H1 (cell line): ENCODE results near the gene TTC24. TPM values are rescaled to one million over a fixed set of nuclear protein-coding genes. Genes with fewer than 3 reads are reported as not detected.

Experiments
- CTCF ChIA-PET: fragments of 300-600 bp; sonication (Branson Sonifier 250); formaldehyde crosslinking; loops from one replicate; lab custom pipeline; 2021; ENCODE audit not compliant: partially characterized antibody; lab: Charles Lee
- POLR2A ChIA-PET: fragments of 300-600 bp; sonication (Branson Sonifier 250); formaldehyde crosslinking; loops from one replicate; lab custom pipeline; 2021; ENCODE audit warnings: inconsistent platforms; ENCODE audit not compliant: partially characterized antibody; lab: Charles Lee
- DNase-seq, 2 experiments: peaks; one replicate each; pipeline versions ENCODE4 v3.0.0 to v3.0.0-alpha.2; 2010 to 2022; ENCODE audit warnings: low spot score in 2 of 2, low read depth in 1 of 2, mixed read lengths in 1 of 2
- FAIRE-seq: peaks from 2 replicates; lab custom pipeline; 2011; peaks lifted over from hg19 to GRCh38; lab: Jason Lieb, UNC
- H2AFZ ChIP-seq: 2 replicates; pipeline ENCODE4 v1.8.1; 2012; ENCODE audit warnings: low read length, inconsistent platforms
- H2AK5ac ChIP-seq: 2 replicates; pipeline ENCODE4 v1.6.1; 2013; ENCODE audit warnings: low read depth, low read length
- H2BK120ac ChIP-seq: replicated peaks from 2 replicates; pipeline ENCODE3; 2013; ENCODE audit warnings: low read depth, low read length, inconsistent platforms
- H2BK12ac ChIP-seq: 2 replicates; pipeline ENCODE4 v1.6.1; 2013; ENCODE audit warnings: low read depth, low read length
- H2BK15ac ChIP-seq: 2 replicates; pipeline ENCODE4 v1.6.1; 2013; ENCODE audit warnings: low read length
- H2BK20ac ChIP-seq: 2 replicates; pipeline ENCODE4 v1.6.1; 2013; ENCODE audit warnings: low read length
- H2BK5ac ChIP-seq: 2 replicates; pipeline ENCODE4 v1.6.1; 2013; ENCODE audit warnings: low read depth, low read length
- H3K14ac ChIP-seq: 2 replicates; pipeline ENCODE4 v1.6.1; 2013; ENCODE audit warnings: inconsistent platforms; ENCODE audit not compliant: insufficient read length
- H3K18ac ChIP-seq: 2 replicates; pipeline ENCODE4 v1.6.1; 2013; ENCODE audit warnings: low read length; ENCODE audit errors: extremely low read depth
- H3K23ac ChIP-seq: 2 replicates; pipeline ENCODE4 v1.6.1; 2013; ENCODE audit warnings: inconsistent platforms; ENCODE audit not compliant: insufficient read length
- H3K23me2 ChIP-seq: 2 replicates; pipeline ENCODE4 v1.6.1; 2013; ENCODE audit warnings: low read depth, low read length
- H3K27ac ChIP-seq: 2 replicates; pipeline ENCODE4 v1.6.1; 2011; ENCODE audit warnings: low read depth, low read length, inconsistent platforms
- H3K27me3 ChIP-seq, 4 experiments: replicated peaks in 1 of 4; 1 replicate in 1 of 4; 2 replicates in 3 of 4; pipeline versions ENCODE4 v1.6.1 to v1.8.1; 2011 to 2013; ENCODE audit warnings: low read length in 3 of 4, mild to moderate bottlenecking in 3 of 4, inconsistent platforms in 2 of 4, mixed read lengths in 2 of 4, moderate library complexity in 1 of 4; ENCODE audit not compliant: control insufficient read depth in 3 of 4, insufficient read depth in 3 of 4; ENCODE audit errors: extremely low read depth in 1 of 4
- H3K36me3 ChIP-seq, 4 experiments: 2 replicates each; pipeline versions ENCODE4 v1.6.1 to v1.8.1; 2011 to 2013; ENCODE audit warnings: mild to moderate bottlenecking in 4 of 4, low read length in 3 of 4, moderate library complexity in 2 of 4, control low read depth in 1 of 4, inconsistent platforms in 1 of 4; ENCODE audit not compliant: insufficient read depth in 4 of 4, control insufficient read depth in 2 of 4
- H3K4ac ChIP-seq: replicated peaks from 2 replicates; pipeline ENCODE3; 2013; ENCODE audit warnings: low read length, low read depth, mixed read lengths, inconsistent platforms; ENCODE audit not compliant: insufficient read length
- H3K4me1 ChIP-seq, 4 experiments: replicated peaks in 1 of 4; 1 replicate in 1 of 4; 2 replicates in 3 of 4; pipeline versions ENCODE4 v1.6.1 to v1.8.1; 2011 to 2013; ENCODE audit warnings: low read length in 3 of 4, inconsistent platforms in 2 of 4, mixed read lengths in 1 of 4; ENCODE audit not compliant: insufficient read depth in 4 of 4, control insufficient read depth in 3 of 4
- H3K4me2 ChIP-seq, 2 experiments: 2 replicates each; pipeline versions ENCODE4 v1.6.1 to v1.8.1; 2011 to 2013; ENCODE audit warnings: low read depth in 2 of 2, low read length in 2 of 2, control low read depth in 1 of 2, inconsistent platforms in 1 of 2, mild to moderate bottlenecking in 1 of 2; ENCODE audit not compliant: insufficient read depth in 1 of 2
- H3K4me3 ChIP-seq, 4 experiments: fragments of 200-600, 300-600 bp in 1 of 4; sonication (generic), shearing (Covaris generic), sonication (Bioruptor Twin) in 1 of 4; 2 replicates each; pipeline versions ENCODE4 v1.5.1 to v1.8.1; 2011 to 2016; ENCODE audit warnings: low read length in 4 of 4, low read depth in 3 of 4, control low read depth in 2 of 4, inconsistent platforms in 2 of 4, mild to moderate bottlenecking in 2 of 4, mixed read lengths in 1 of 4, moderate library complexity in 1 of 4; ENCODE audit not compliant: insufficient read depth in 2 of 4; ENCODE audit errors: extremely low read depth in 1 of 4
- H3K56ac ChIP-seq: replicated peaks from 2 replicates; pipeline ENCODE3; 2013; ENCODE audit warnings: low read depth, mild to moderate bottlenecking, mixed read lengths, low read length, inconsistent platforms; ENCODE audit not compliant: insufficient read length
- H3K79me1 ChIP-seq: 2 replicates; pipeline ENCODE4 v1.6.1; 2013; ENCODE audit warnings: low read depth, low read length, control low read depth
- H3K79me2 ChIP-seq, 2 experiments: 2 replicates each; pipeline versions ENCODE4 v1.6.1 to v1.8.1; 2012 to 2013; ENCODE audit warnings: low read length in 2 of 2, mild to moderate bottlenecking in 2 of 2, inconsistent platforms in 1 of 2; ENCODE audit not compliant: insufficient read depth in 2 of 2, control insufficient read depth in 1 of 2
- H3K9ac ChIP-seq, 4 experiments: replicated peaks in 1 of 4; 1 replicate in 1 of 4; 2 replicates in 3 of 4; pipeline versions ENCODE4 v1.6.1 to v1.8.1; 2011 to 2013; ENCODE audit warnings: low read depth in 3 of 4, low read length in 3 of 4, control low read depth in 2 of 4, mild to moderate bottlenecking in 2 of 4, moderate library complexity in 2 of 4, inconsistent platforms in 1 of 4; ENCODE audit errors: extremely low read depth in 1 of 4
- H3K9me3 ChIP-seq, 2 experiments: 2 replicates each; pipeline versions ENCODE4 v1.6.1 to v1.8.1; 2012 to 2013; ENCODE audit warnings: mild to moderate bottlenecking in 2 of 2, moderate library complexity in 2 of 2, control low read depth in 1 of 2, inconsistent platforms in 1 of 2, low read depth in 1 of 2, low read length in 1 of 2, mixed read lengths in 1 of 2; ENCODE audit not compliant: insufficient read depth in 2 of 2
- H4K20me1 ChIP-seq, 2 experiments: replicated peaks in 1 of 2; 2 replicates each; pipeline versions ENCODE3 to v1.8.1; 2011 to 2013; ENCODE audit warnings: inconsistent platforms in 2 of 2, low read length in 2 of 2, mild to moderate bottlenecking in 1 of 2; ENCODE audit not compliant: insufficient read depth in 2 of 2, control insufficient read depth in 1 of 2
- H4K5ac ChIP-seq: 2 replicates; pipeline ENCODE4 v1.6.1; 2013; ENCODE audit warnings: low read length, low read depth, mixed read lengths, inconsistent platforms; ENCODE audit not compliant: insufficient read length
- H4K8ac ChIP-seq: 2 replicates; pipeline ENCODE4 v1.8.0; 2013; ENCODE audit warnings: mild to moderate bottlenecking, moderate library complexity, low read length, inconsistent platforms; ENCODE audit not compliant: insufficient read depth; ENCODE audit errors: extremely low read depth
- H4K91ac ChIP-seq: replicated peaks from 2 replicates; pipeline ENCODE3; 2013; ENCODE audit warnings: low read length, mixed read lengths, inconsistent platforms; ENCODE audit not compliant: insufficient read length
- BACH1 ChIP-seq: IDR thresholded peaks from 2 replicates; pipeline ENCODE4 v1.6.1; 2012; ENCODE audit warnings: low read length, improper control_type of control experiment
- EP300 ChIP-seq, 2 experiments: IDR thresholded peaks; 1 replicate in 1 of 2; 2 replicates in 1 of 2; pipeline ENCODE4 v1.6.1; 2011 to 2012; ENCODE audit warnings: low read depth in 2 of 2, low read length in 2 of 2, mild to moderate bottlenecking in 2 of 2, borderline replicate concordance in 1 of 2, inconsistent platforms in 1 of 2, moderate library complexity in 1 of 2
- KDM1A ChIP-seq: fragments of 200-600, 300-600 bp; sonication (generic); IDR thresholded peaks from 2 replicates; pipeline ENCODE4 v1.7.1; 2016; ENCODE audit warnings: mild to moderate bottlenecking, low read length, borderline replicate concordance
- POLR2A ChIP-seq, 2 experiments: IDR thresholded peaks; 1 replicate in 1 of 2; 2 replicates in 1 of 2; pipeline ENCODE4 v1.6.1; 2011; ENCODE audit warnings: low read depth in 2 of 2, low read length in 2 of 2, mild to moderate bottlenecking in 2 of 2; ENCODE audit errors: control extremely low read depth in 1 of 2
- POLR2AphosphoS5 ChIP-seq: IDR thresholded peaks from 2 replicates; pipeline ENCODE4 v1.6.1; 2011; ENCODE audit warnings: low read depth, low read length
- SIN3A ChIP-seq, 2 experiments: IDR thresholded peaks in 1 of 2; conservative IDR thresholded peaks in 1 of 2; 2 replicates each; pipeline ENCODE4 v1.6.1; 2011 to 2012; ENCODE audit warnings: low read length in 2 of 2, improper control_type of control experiment in 1 of 2, low read depth in 1 of 2, mild to moderate bottlenecking in 1 of 2
- SIX5 ChIP-seq: IDR thresholded peaks from 2 replicates; pipeline ENCODE4 v1.6.1; 2011; ENCODE audit warnings: mild to moderate bottlenecking, low read depth, low read length
- WGBS, 2 experiments: shearing (Covaris generic) in 1 of 2; methylation state at CpG; one replicate each; pipeline versions ENCODE4 v1.1.6 to v1.1.7; 2013 to 2015; ENCODE audit warnings: low lambda C conversion rate in 2 of 2, mixed read lengths in 2 of 2, inconsistent platforms in 1 of 2, low coverage in 1 of 2, missing lambda C conversion rate in 1 of 2; ENCODE audit not compliant: insufficient replicate concordance in 2 of 2, insufficient coverage in 1 of 2, insufficient read length in 1 of 2; ENCODE audit errors: extremely low coverage in 1 of 2, missing lambda C conversion rate in 1 of 2; 5-methylcytosine and 5-hydroxymethylcytosine counted together
- polyA plus RNA-seq, 7 experiments: library from polyadenylated mRNA; depleted of rRNA in 3 of 7; stranded (reverse) in 5 of 7; unstranded in 2 of 7; fragments of >200 nt in 5 of 7; fragments of 200-250 nt in 2 of 7; gene quantifications; 1 replicate in 5 of 7; 2 replicates in 1 of 7; 4 replicates in 1 of 7; pipeline versions ENCODE4 v1.2.1 to v1.2.3, GENCODE V29; 2011 to 2013; ENCODE audit warnings: missing spikeins in 2 of 7, mixed read lengths in 2 of 7
- total RNA-seq: library from RNA; stranded (reverse); fragmentation: NEBNext Ultra II Directional; extraction: Animal tissue kit (Norgen Biotek cat#: 25700); gene quantifications from 2 replicates; pipeline ENCODE4 v1.2.1, GENCODE V29; 2021

TTC24 gene
- total and polyA plus RNA-seq, 2 of the 8 experiments (the other 6 are each of a cell fraction or from before 2014, with no cell fraction given), result 0.08 TPM; not detected in 1

DNA sequence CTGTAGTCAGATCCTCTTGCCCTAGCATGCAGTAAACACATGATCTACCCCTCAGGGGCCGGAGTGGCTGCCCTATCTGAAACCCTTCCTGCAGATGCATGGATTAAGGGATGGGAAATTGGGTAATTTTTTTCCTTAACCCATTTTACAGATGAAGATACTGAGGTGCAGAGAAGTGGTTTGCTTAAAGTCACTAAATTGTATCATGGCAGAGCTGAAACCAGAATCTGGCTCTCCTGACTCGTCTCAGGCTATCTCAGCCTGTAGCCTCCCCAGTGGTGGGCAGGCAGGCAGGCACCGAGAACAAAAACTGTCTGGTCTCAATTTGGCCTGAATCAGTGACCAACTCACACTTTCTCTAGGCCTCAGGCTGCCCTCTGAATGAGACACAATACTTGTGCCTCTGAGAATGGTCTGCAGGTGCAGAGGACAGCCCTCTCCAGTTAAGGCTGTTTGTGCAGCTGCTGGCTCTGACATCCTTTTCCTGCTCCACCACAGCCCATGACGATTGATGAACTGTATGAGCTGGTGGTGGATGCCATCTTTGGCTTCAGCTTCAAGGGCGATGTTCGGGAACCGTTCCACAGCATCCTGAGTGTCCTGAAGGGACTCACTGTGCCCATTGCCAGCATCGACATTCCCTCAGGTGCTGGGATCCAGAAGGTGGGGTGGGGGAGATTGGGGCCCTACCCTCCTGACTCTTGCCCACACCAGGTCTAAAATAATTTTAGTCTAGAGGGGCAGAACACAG is 13.6 kb downstream of the TTC24 start:
- H3K27ac ChIP-seq, result no peak overlapping the region
- POLR2A ChIA-PET, result interaction anchor here (0.7 to 5.1 kb wide), 16 partner anchors 8 to 166 kb away, joined by 3 to 66 read pairs (median 4); partner anchors contain the start of genes CRABP2, GPATCH4, MEF2D and NES
- CTCF ChIA-PET, result interaction anchor here (0.7 to 5.3 kb wide), 12 partner anchors 8 to 142 kb away, joined by 3 to 45 read pairs (median 4); partner anchors contain the start of genes GPATCH4, HAPLN2 and MEF2D

More for the DNA sequence above, 13.6 kb downstream of the TTC24 start:
- Histone ChIP-seq H2BK20ac (no peak overlapping the region), H2AFZ (no peak overlapping the region), H3K23ac (no peak overlapping the region), H2BK5ac (no peak overlapping the region), H3K79me1 (0 out of 2 replicates have a peak, but pooled peaks cover 2% of the 10 kb centered on the region), H3K36me3 (peaks cover 16 to 49% (median 36%) of the 10 kb centered on the region in 4 experiments), H3K27me3 (no peaks in the 10 kb centered on the region), H3K56ac (no peak overlapping the region), H2BK120ac (no peak overlapping the region), H3K23me2 (peaks cover 10% of the 10 kb centered on the region), H3K9me3 (no peaks in the 10 kb centered on the region), H3K18ac (no peak overlapping the region), H4K91ac (no peak overlapping the region), H3K14ac (no peak overlapping the region), H2AK5ac (no peak overlapping the region), H2BK15ac (no peak overlapping the region), H3K79me2 (no peaks in the 10 kb centered on the region), H2BK12ac (no peak overlapping the region), H4K20me1 (peaks cover 0 to 5% of the 10 kb centered on the region in 2 experiments), H4K5ac (no peak overlapping the region), H3K4ac (no peak overlapping the region), H3K4me1 (peaks cover 0 to 10% (median 2%) of the 10 kb centered on the region in 4 experiments; a peak in 4 of 7 replicates), H3K4me2 (peak overlapping the region; percentile 68 to 90; a peak in 3 of 4 replicates), H3K9ac (no peak overlapping the region), H4K8ac (no peak overlapping the region), H3K4me3 (peak overlapping the region in 1 of 4 experiments; percentile 76; a peak in 2 of 8 replicates)
- WGBS, 2 experiments, result 93% methylated on average over 8 of the region's 8 CpGs; no CpG with 5 or more reads in 1 of the 2 experiments
- FAIRE-seq (no peak), DNase-seq (no peak)
- TF ChIP-seq KDM1A (no peak; the same call in 1 of the 2 replicates), BACH1 (no peak), SIN3A (conservative IDR thresholded peaks at IDR 0.05 in 1 of 2, IDR thresholded peaks at IDR 0.05 in 1 of 2; ENCODE audit: low read depth in 1 of 2, low read length in 2 of 2) (no peak), POLR2AphosphoS5 (peak; percentile 14; the same call in 1 of the 2 replicates), POLR2A (IDR thresholded peaks at IDR 0.05; ENCODE audit: control extremely low read depth in 1 of 2, low read depth in 2 of 2, low read length in 2 of 2) (peak in 1 of 2 experiments; percentile 8; a peak in 1 of 3 replicates), EP300 (IDR thresholded peaks at IDR 0.05; ENCODE audit: borderline replicate concordance in 1 of 2, low read depth in 2 of 2, low read length in 2 of 2) (no peak), SIX5 (no peak)
